HG03045 (cell line): ENCODE measurements around the gene ACIN1.
A peak's percentile ranks its signal among the peaks of the same experiment; 100 is the strongest.

ENCODE experiments used
- ATAC-seq: cut with Tn5 transposase; IDR thresholded peaks from one replicate; pipeline ENCODE4 v1.9.1; 2021; ENCODE audit warnings: mild to moderate bottlenecking, moderate library complexity; ENCODE audit not compliant: unreplicated experiment

The ACIN1 gene

GRCh38 chr14:23045419-23046357 is 49.2 kb downstream of the ACIN1 start:
- ATAC-seq = no peak

- no peak for ATAC-seq
Measured at GRCh38 chr14:23044840-23045239, 50.1 kb downstream of the ACIN1 start.

- ATAC-seq = no peak
Measured at GRCh38 chr14:23043754-23044153, 51.2 kb downstream of the ACIN1 start.

- no peak for ATAC-seq
Measured at GRCh38 chr14:23043145-23043544, 51.8 kb downstream of the ACIN1 start.

GRCh38 chr14:23042162-23042965 is 52.6 kb downstream of the ACIN1 start, which contains the start of gene PSMB11:
Gene PSMB11 (plus strand): TSS chr14:23042212. CDS start chr14:23042226, 14 bp downstream.
- no peak for ATAC-seq

GRCh38 chr14:23041729-23042128 is 53.2 kb downstream of the ACIN1 start:
- ATAC-seq = no peak

GRCh38 chr14:23040100-23040499 is 54.8 kb downstream of the ACIN1 start:
- no peak for ATAC-seq

GRCh38 chr14:23035303-23036144 is 59.4 kb downstream of the ACIN1 start:
- no peak for ATAC-seq

GRCh38 chr14:23034498-23035302 is 60.2 kb downstream of the ACIN1 start, which contains the start of gene PSMB5:
Gene PSMB5 (minus strand): TSS chr14:23034900. CDS start chr14:23034881, 19 bp downstream.
- ATAC-seq = peak; percentile 92

- ATAC-seq = no peak
Measured at GRCh38 chr14:23033801-23034497, 61.0 kb downstream of the ACIN1 start.

GRCh38 chr14:23033251-23033727 is 61.6 kb downstream of the ACIN1 start:
- ATAC-seq = no peak

GRCh38 chr14:23030936-23031335 is 64.0 kb downstream of the ACIN1 start:
- ATAC-seq = no peak

- no peak for ATAC-seq
Measured at GRCh38 chr14:23028799-23029198, 66.1 kb downstream of the ACIN1 start.

- no peak for ATAC-seq
Measured at GRCh38 chr14:23025151-23025814, 69.7 kb downstream of the ACIN1 start.

- ATAC-seq = no peak
Measured at GRCh38 chr14:23024612-23025075, 70.3 kb downstream of the ACIN1 start.

- ATAC-seq = no peak
Measured at GRCh38 chr14:23023795-23024152, 71.2 kb downstream of the ACIN1 start.

GRCh38 chr14:23023022-23023794 is 71.7 kb downstream of the ACIN1 start:
- no peak for ATAC-seq
